AG10803 (cell line): ENCODE measurements around the gene PSEN2.

Source experiments
- DNase-seq: peaks from one replicate; pipeline ENCODE4 v3.0.0; 2010; ENCODE audit warnings: low read depth
- H3K4me3 ChIP-seq: 2 replicates; pipeline ENCODE4 v1.5.1; 2011; ENCODE audit warnings: mild to moderate bottlenecking, low read length, control low read depth
- TF ChIP-seq, protein P1 (sequence below): conservative IDR thresholded peaks from 2 replicates; pipeline ENCODE4 v1.5.1; 2011; ENCODE audit warnings: mild to moderate bottlenecking, low read length, control low read depth, inconsistent platforms

PSEN2 gene

GRCh38 chr1:226870401-226871279, at the start of gene PSEN2:
PSEN2 (plus strand) TSS chr1:226870616; CDS start chr1:226881908, 11,292 bp downstream.
- peak; percentile 34 for DNase-seq
- H3K4me3 ChIP-seq = peak within 1 kb of the TSS; percentile 61
- TF ChIP-seq, protein P1, sequence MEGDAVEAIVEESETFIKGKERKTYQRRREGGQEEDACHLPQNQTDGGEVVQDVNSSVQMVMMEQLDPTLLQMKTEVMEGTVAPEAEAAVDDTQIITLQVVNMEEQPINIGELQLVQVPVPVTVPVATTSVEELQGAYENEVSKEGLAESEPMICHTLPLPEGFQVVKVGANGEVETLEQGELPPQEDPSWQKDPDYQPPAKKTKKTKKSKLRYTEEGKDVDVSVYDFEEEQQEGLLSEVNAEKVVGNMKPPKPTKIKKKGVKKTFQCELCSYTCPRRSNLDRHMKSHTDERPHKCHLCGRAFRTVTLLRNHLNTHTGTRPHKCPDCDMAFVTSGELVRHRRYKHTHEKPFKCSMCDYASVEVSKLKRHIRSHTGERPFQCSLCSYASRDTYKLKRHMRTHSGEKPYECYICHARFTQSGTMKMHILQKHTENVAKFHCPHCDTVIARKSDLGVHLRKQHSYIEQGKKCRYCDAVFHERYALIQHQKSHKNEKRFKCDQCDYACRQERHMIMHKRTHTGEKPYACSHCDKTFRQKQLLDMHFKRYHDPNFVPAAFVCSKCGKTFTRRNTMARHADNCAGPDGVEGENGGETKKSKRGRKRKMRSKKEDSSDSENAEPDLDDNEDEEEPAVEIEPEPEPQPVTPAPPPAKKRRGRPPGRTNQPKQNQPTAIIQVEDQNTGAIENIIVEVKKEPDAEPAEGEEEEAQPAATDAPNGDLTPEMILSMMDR = no peak; the same call in 1 of the 2 replicates

DNA sequence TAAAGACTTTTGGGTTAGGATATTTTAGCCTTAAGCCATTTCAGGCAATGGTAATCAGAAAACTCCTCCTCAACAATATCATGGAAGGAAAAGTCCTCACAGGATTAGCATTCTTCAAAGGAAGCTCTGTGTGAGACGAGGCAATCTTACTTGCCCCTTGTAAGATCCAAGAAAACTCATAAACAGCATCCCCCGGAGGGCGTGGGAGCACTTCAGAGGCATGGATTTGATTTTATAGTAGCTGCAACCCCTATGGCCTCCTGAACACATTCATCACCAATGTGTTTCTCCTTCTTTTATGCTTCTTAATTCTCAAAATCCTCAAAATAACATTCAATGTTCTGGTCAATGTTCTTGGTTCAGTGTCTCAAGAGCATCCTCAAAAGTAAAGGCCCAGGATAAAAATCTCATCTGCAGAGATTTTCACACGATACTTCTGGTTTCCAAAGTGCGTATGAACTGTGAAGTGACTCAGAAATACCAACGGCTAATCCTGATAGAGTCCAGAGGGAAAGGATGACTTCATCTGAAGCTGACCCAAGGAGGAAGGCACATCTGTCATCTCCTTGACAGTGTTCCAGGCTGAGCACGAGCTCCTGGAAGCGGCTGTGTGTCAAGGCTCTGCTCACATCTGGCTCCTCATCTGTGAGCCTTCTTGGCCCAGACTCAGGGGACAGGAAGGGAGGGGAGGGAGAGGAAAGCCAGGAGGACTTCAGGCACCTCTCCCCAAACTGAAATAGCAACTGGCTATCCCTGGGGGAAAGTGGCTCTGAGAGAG, 49.3 kb upstream of the PSEN2 start:
- peak; percentile 98 for DNase-seq
- TF ChIP-seq, protein P1 = no peak

GRCh38 chr1:226821719-226822085, 48.7 kb upstream of the PSEN2 start:
- peak; percentile 58 for DNase-seq
- no peak overlapping the region for H3K4me3 ChIP-seq
- TF ChIP-seq, protein P1 = no peak

More for the DNA sequence above, 49.3 kb upstream of the PSEN2 start:
- no peak overlapping the region for H3K4me3 ChIP-seq

DNA sequence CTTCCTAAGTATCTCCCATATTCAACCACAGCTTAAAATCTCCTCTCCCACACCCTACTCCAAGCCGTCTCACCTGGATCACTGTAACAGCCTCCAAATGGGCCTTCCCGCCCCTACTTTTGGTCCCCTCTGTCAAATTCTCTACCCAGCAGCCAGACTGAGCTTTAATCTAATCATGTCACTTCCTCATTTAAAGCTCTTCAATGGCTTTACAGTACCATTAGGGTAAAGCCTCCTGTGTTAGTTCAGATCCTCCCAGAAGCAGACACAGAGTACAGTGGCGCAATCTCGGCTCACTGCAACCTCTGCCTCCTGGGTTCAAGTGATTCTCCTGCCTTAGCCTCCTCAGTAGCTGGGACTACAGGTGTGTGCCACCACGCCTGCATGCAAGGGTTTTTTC, 46.8 kb upstream of the PSEN2 start:
- DNase-seq = no peak
- TF ChIP-seq, protein P1 = no peak

DNA sequence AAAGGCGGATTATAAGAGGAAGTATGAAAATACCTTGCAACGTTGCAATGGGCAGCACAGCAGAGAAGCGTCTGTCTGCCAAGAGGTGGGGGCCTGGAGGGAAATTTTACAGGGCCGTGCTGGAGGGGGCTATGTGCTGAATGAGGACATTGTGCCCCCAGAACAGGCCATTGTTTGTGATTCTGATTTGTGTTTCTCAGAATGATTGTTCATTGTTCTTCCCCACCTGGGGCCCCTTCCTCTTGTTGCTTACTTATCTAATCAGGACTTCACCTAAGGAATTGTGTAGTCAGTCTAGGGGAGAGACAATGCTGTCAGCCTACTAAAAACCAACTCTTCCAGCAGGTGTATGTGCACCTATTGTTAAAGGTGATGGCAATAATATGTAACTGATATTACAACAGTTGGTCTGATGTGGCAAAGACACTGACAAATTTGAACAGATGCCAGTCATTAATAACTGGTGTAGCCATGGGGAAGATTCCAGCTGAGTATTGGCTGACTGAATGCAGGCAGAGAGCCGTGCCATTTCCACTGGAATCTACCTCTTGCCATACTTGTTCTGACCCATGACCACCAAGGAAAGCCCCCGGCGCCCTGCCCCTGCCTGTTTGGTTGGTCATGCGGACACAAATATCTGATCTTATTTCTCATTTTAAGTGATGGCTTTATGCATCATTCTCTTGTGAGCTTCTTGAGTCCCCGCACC, 45.2 kb upstream of the PSEN2 start:
- TF ChIP-seq, protein P1 = no peak
- no peak for DNase-seq
- no peak overlapping the region for H3K4me3 ChIP-seq

More for the DNA sequence above, 46.8 kb upstream of the PSEN2 start:
- no peak overlapping the region for H3K4me3 ChIP-seq

DNA sequence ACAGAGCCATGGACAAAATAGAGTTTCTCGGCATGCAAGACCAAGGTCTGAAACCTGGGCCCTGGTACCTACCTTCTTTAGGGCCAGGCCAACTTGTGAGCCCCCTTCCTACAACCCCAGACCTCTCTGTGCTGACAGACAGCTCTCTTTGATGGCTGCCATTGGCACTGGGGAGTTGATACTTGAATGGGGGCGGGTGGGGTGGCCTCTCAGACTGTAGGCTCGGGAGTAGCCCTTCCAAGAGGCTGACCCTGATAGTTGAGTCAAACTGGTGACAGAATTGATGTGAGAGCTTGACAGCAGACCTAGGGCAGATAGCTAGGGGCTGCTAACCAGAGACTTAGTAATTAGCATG, 44.7 kb upstream of the PSEN2 start:
- H3K4me3 ChIP-seq = no peak overlapping the region
- TF ChIP-seq, protein P1 = no peak
- no peak for DNase-seq
